Measurements from ENCODE around the gene ACO1.

- TF ChIP-seq, protein P1, sequence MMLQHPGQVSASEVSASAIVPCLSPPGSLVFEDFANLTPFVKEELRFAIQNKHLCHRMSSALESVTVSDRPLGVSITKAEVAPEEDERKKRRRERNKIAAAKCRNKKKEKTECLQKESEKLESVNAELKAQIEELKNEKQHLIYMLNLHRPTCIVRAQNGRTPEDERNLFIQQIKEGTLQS (IDR thresholded peaks at IDR 0.05) = no peak
- TF ChIP-seq CTCF (IDR thresholded peaks at IDR 0.05; ENCODE audit: low read depth, low read length, missing input control) = no peak
Measured at GRCh38 chr9:32419921-32420320, 35.5 kb downstream of the ACO1 start.

Data from liver (tissue), 3 donors.